Activated B cell treated with CpG ODN at 0.5 μM for 24 hours (primary cell): ENCODE data around the gene UQCRQ. TPM values are rescaled to one million over a fixed set of nuclear protein-coding genes. Genes with fewer than 3 reads are reported as not detected.

ENCODE experiments used
- ATAC-seq: fragments of 200-7000 bp; cut with Tn5 transposase; one replicate; pipeline ENCODE4 v1.10.0; 2021; ENCODE audit warnings: low read depth, mild to moderate bottlenecking, moderate library complexity
- CTCF ChIA-PET: fragments of 350-600 bp; sonication (Branson Sonifier 250); formaldehyde crosslinking; loops from one replicate; lab custom pipeline; 2021; ENCODE audit warnings: antibody characterized with exemption; lab: Charles Lee
- POLR2A ChIA-PET: fragments of 350-600 bp; sonication (Branson Sonifier 250); formaldehyde crosslinking; loops from one replicate; lab custom pipeline; 2021; ENCODE audit warnings: antibody characterized with exemption; lab: Charles Lee
- DNase-seq: peaks from one replicate; pipeline ENCODE4 v3.0.0; 2022
- H3K27ac Mint-ChIP-seq: one replicate; pipeline ENCODE4 v1.8.0; 2020; ENCODE audit warnings: mixed read lengths
- H3K27me3 Mint-ChIP-seq: one replicate; pipeline ENCODE4 v1.8.0; 2021; ENCODE audit warnings: mixed read lengths
- H3K36me3 Mint-ChIP-seq: one replicate; pipeline ENCODE4 v1.8.0; 2021; ENCODE audit warnings: low read depth, mixed read lengths
- H3K4me1 Mint-ChIP-seq: one replicate; pipeline ENCODE4 v1.8.0; 2021; ENCODE audit warnings: mixed read lengths
- H3K4me3 Mint-ChIP-seq: one replicate; pipeline ENCODE4 v1.8.0; 2020; ENCODE audit warnings: mild to moderate bottlenecking, mixed read lengths
- H3K9me3 Mint-ChIP-seq: one replicate; pipeline ENCODE4 v1.8.0; 2020; ENCODE audit warnings: mixed read lengths
- CTCF ChIP-seq: fragments of 200-600 bp; IDR thresholded peaks from one replicate; pipeline ENCODE4 v1.8.0; 2022; ENCODE audit warnings: antibody characterized with exemption, mild to moderate bottlenecking
- intact Hi-C: fragments of 100-400 bp; cut with micrococcal nuclease; formaldehyde crosslinking; loops from one replicate; pipeline ENCODE4 v1.15.1; 2024
- total RNA-seq: library from RNA; stranded (reverse); gene quantifications from 2 replicates; pipeline ENCODE4 v1.2.3, GENCODE V29; 2022

UQCRQ gene
- total RNA-seq: 197 and 218 TPM in 2 replicates

- ATAC-seq (peak; percentile 98), DNase-seq (peak; percentile 77)
- H3K9me3 Mint-ChIP-seq: no peaks in the 10 kb centered on the region
- ChIA-PET POLR2A (interaction anchor here (0.6 to 1.7 kb wide), 14 partner anchors 14 to 1360 kb away, joined by 3 to 7 read pairs (median 3); partner anchors contain the start of genes AFF4, IRF1, KIF3A and PPP2CA), CTCF (interaction anchor here (1.2 to 1.5 kb wide), 2 partner anchors 36 to 366 kb away, joined by 3 to 5 read pairs; partner anchors contain the start of gene SHROOM1)
- no peaks in the 10 kb centered on the region for H3K27me3 Mint-ChIP-seq
- H3K27ac Mint-ChIP-seq: peak within 1 kb of the TSS; percentile 98
- intact Hi-C loops: loop anchor here (1.0 to 5.0 kb wide), 6 partner anchors 16 to 456 kb away; partner anchors contain the start of genes AFF4, KIF3A and SHROOM1
- H3K4me1 Mint-ChIP-seq: peaks cover 25% of the 10 kb centered on the region
- no peak for TF ChIP-seq CTCF
- peaks cover 34% of the 10 kb centered on the region for H3K36me3 Mint-ChIP-seq
- peak within 1 kb of the TSS; percentile 99 for H3K4me3 Mint-ChIP-seq
Observed at GRCh38 chr5:132866342-132867045, at the start of gene UQCRQ, which contains the start of gene GDF9. TSS of gene UQCRQ (plus strand) at chr5:132866642. CDS start at chr5:132866882, 240 bp downstream. TSS of gene GDF9 (minus strand) at chr5:132866469. CDS start at chr5:132864533, 1,936 bp downstream.

- H3K36me3 Mint-ChIP-seq: no peaks in the 10 kb centered on the region
- intact Hi-C loops: loop anchor here (5.0 kb wide), 1 partner anchor 160 kb away; the partner anchor contains the start of gene IL13
- H3K27ac Mint-ChIP-seq: no peak overlapping the region
- H3K9me3 Mint-ChIP-seq: no peaks in the 10 kb centered on the region
- ATAC-seq: no peak
- H3K4me1 Mint-ChIP-seq: peaks cover 22% of the 10 kb centered on the region
- H3K4me3 Mint-ChIP-seq: no peak overlapping the region
- DNase-seq: no peak
- H3K27me3 Mint-ChIP-seq: peaks cover 22% of the 10 kb centered on the region
- TF ChIP-seq CTCF: no peak
- CTCF ChIA-PET: interaction anchor here (1.5 kb wide), 1 partner anchor 431 kb away, joined by 6 read pairs; no protein-coding TSS in a partner anchor
- POLR2A ChIA-PET: no interaction called here
Observed at GRCh38 chr5:132817011-132817410, 49.4 kb upstream of the UQCRQ start.

- POLR2A ChIA-PET: interaction anchor here (0.7 to 1.7 kb wide), 2 partner anchors 12 to 450 kb away, joined by 4 read pairs; partner anchors contain the start of gene SLC22A5
- Mint-ChIP-seq H3K27ac (no peak overlapping the region), H3K9me3 (no peaks in the 10 kb centered on the region), H3K27me3 (peaks cover 20% of the 10 kb centered on the region), H3K36me3 (no peaks in the 10 kb centered on the region), H3K4me1 (peaks cover 12% of the 10 kb centered on the region), H3K4me3 (peak overlapping the region; percentile 75)
- CTCF ChIA-PET: interaction anchor here (0.7 to 3.6 kb wide), 25 partner anchors 8 to 582 kb away, joined by 3 to 31 read pairs (median 5); partner anchors contain the start of genes CCNI2, IRF1 and KIF3A
- intact Hi-C loops: loop anchor here (5.0 kb wide), 1 partner anchor 162 kb away; the partner anchor contains the start of gene IL13
- TF ChIP-seq CTCF: no peak
- DNase-seq: no peak
- ATAC-seq: peak; percentile 43
Observed at GRCh38 chr5:132819468-132819867, 47.0 kb upstream of the UQCRQ start.

GRCh38 chr5:132820162-132820754, 46.2 kb upstream of the UQCRQ start:
- intact Hi-C loops: loop anchor here (1.0 to 2.0 kb wide), 7 partner anchors 73 to 548 kb away; partner anchors contain the start of genes CCNI2 and KIF3A
- ATAC-seq: peak; percentile 89
- ChIA-PET POLR2A (interaction anchor here (0.6 to 0.7 kb wide), 4 partner anchors 8 to 166 kb away, joined by 3 to 6 read pairs (median 4); no protein-coding TSS in a partner anchor), CTCF (interaction anchor here (0.7 to 3.6 kb wide), 28 partner anchors 9 to 582 kb away, joined by 3 to 31 read pairs (median 4); partner anchors contain the start of genes CCNI2, IRF1 and KIF3A)
- Mint-ChIP-seq H3K27me3 (peaks cover 27% of the 10 kb centered on the region), H3K4me1 (peaks cover 12% of the 10 kb centered on the region), H3K27ac (no peak overlapping the region), H3K4me3 (peak overlapping the region; percentile 38), H3K36me3 (no peaks in the 10 kb centered on the region), H3K9me3 (no peaks in the 10 kb centered on the region)
- peak; percentile 70 for DNase-seq
- no peak for TF ChIP-seq CTCF
